HCT116 (cell line): ENCODE data around the gene MOCS2. TPM values are rescaled to one million over a fixed set of nuclear protein-coding genes. Genes with fewer than 3 reads are reported as not detected.

ENCODE experiments used
- ATAC-seq: fragments of 200-7000 bp; cut with Tn5 transposase; 2 replicates; pipeline ENCODE4 v1.9.1; 2020; ENCODE audit warnings: mild to moderate bottlenecking, moderate library complexity
- BruUV-seq: library from RNA; stranded (reverse); fragments of 400-500 nt; replicated peaks from 2 replicates; lab custom pipeline; 2021; lab: Mats Ljungman, UMichigan
- CTCF ChIA-PET: fragments of 300-600 bp; sonication (Branson Sonifier 250); formaldehyde crosslinking; loops from one replicate; lab custom pipeline; 2021; ENCODE audit warnings: antibody characterized with exemption; lab: Charles Lee
- POLR2A ChIA-PET: fragments of 300-600, 350-600 bp; sonication (Branson Sonifier 250); formaldehyde crosslinking; loops from one replicate; lab custom pipeline; 2021; ENCODE audit warnings: antibody characterized with exemption; lab: Charles Lee
- RAD21 ChIA-PET, 2 experiments: fragments of 300-600 bp; sonication (Branson Sonifier 250); formaldehyde crosslinking; loops; one replicate each; lab custom pipeline; 2023; ENCODE audit warnings: low total read pairs in 2 of 2; ENCODE audit not compliant: uncharacterized antibody in 2 of 2, unreplicated experiment in 2 of 2, low non-redundant PET in 1 of 2; lab: Charles Lee
- DNase-seq: peaks from one replicate; pipeline ENCODE4 v3.0.0-alpha.2; 2010; ENCODE audit warnings: low read depth, low spot score
- H2AFZ ChIP-seq: fragments of 200-600 bp; shearing (Covaris generic), sonication (generic); 2 replicates; pipeline ENCODE4 v1.6.1; 2017; ENCODE audit warnings: low read depth, mixed run types, mixed read lengths, antibody characterized with exemption, low read length; ENCODE audit not compliant: poor library complexity, severe bottlenecking
- H3K27ac ChIP-seq: 2 replicates; pipeline ENCODE4 v1.5.1; 2012; ENCODE audit warnings: low read depth, low read length
- H3K27me3 ChIP-seq: fragments of 200-600 bp; sonication (generic); 2 replicates; pipeline ENCODE4 v1.6.1; 2016; ENCODE audit warnings: mixed run types, low read length, mixed read lengths; ENCODE audit not compliant: insufficient read depth
- H3K36me3 ChIP-seq, 2 experiments: fragments of 200-500 bp in 1 of 2; fragments of 200-600 bp in 1 of 2; sonication (Bioruptor generic) in 1 of 2; sonication (generic) in 1 of 2; 2 replicates each; pipeline versions ENCODE4 v1.5.1 to v1.6.1; 2014 to 2016; ENCODE audit warnings: low read length in 2 of 2, inconsistent platforms in 1 of 2, mixed read lengths in 1 of 2, mixed run types in 1 of 2; ENCODE audit not compliant: insufficient read depth in 2 of 2, control insufficient read depth in 1 of 2
- H3K4me1 ChIP-seq, 2 experiments: fragments of 200-600 bp in 1 of 2; sonication (generic) in 1 of 2; 2 replicates each; pipeline versions ENCODE4 v1.5.1 to v1.6.1; 2012 to 2017; ENCODE audit warnings: low read length in 2 of 2, inconsistent platforms in 1 of 2, mild to moderate bottlenecking in 1 of 2, mixed read lengths in 1 of 2, mixed run types in 1 of 2, moderate library complexity in 1 of 2; ENCODE audit not compliant: insufficient read depth in 2 of 2, control insufficient read depth in 1 of 2
- H3K4me2 ChIP-seq: fragments of 200-600 bp; sonication (generic); 2 replicates; pipeline ENCODE4 v1.6.1; 2017; ENCODE audit warnings: mixed run types, low read length, mixed read lengths
- H3K4me3 ChIP-seq, 2 experiments: fragments of 200-600 bp in 1 of 2; sonication (generic) in 1 of 2; replicated peaks in 1 of 2; 2 replicates each; pipeline ENCODE4 v1.5.1; 2011 to 2016; ENCODE audit warnings: low read length in 2 of 2, control low read depth in 1 of 2, low read depth in 1 of 2, mild to moderate bottlenecking in 1 of 2, mixed read lengths in 1 of 2, mixed run types in 1 of 2
- H3K79me2 ChIP-seq: fragments of 200-600 bp; sonication (generic); 2 replicates; pipeline ENCODE4 v1.6.1; 2017; ENCODE audit warnings: mild to moderate bottlenecking, mixed run types, low read length, moderate library complexity, mixed read lengths; ENCODE audit not compliant: insufficient read depth
- H3K9ac ChIP-seq: fragments of 200-600 bp; sonication (generic); 2 replicates; pipeline ENCODE4 v1.6.1; 2016; ENCODE audit warnings: low read length, mixed read lengths
- H3K9me2 ChIP-seq: fragments of 200-600 bp; sonication (generic), shearing (Covaris generic); 2 replicates; pipeline ENCODE4 v1.6.1; 2017; ENCODE audit warnings: mixed run types, mild to moderate bottlenecking, moderate library complexity; ENCODE audit not compliant: insufficient read depth
- H3K9me3 ChIP-seq, 2 experiments: fragments of 200-500 bp in 1 of 2; fragments of 200-600 bp in 1 of 2; sonication (Bioruptor generic) in 1 of 2; sonication (generic) in 1 of 2; 2 replicates each; pipeline ENCODE4 v1.6.1; 2014 to 2017; ENCODE audit warnings: low read length in 2 of 2, mixed read lengths in 2 of 2, inconsistent platforms in 1 of 2, low read depth in 1 of 2, mild to moderate bottlenecking in 1 of 2, mixed run types in 1 of 2, moderate library complexity in 1 of 2; ENCODE audit not compliant: control insufficient read depth in 1 of 2, insufficient read depth in 1 of 2
- H4K20me1 ChIP-seq: fragments of 200-600 bp; sonication (generic), shearing (Covaris generic); 2 replicates; pipeline ENCODE4 v1.6.1; 2017; ENCODE audit warnings: mixed run types, mild to moderate bottlenecking, moderate library complexity; ENCODE audit not compliant: insufficient read depth
- ATF3 ChIP-seq: IDR thresholded peaks from 2 replicates; pipeline ENCODE4 v1.6.1; 2012
- EGR1 ChIP-seq: IDR thresholded peaks from 2 replicates; pipeline ENCODE4 v1.6.1; 2012; ENCODE audit warnings: low read depth
- ELF1 ChIP-seq: IDR thresholded peaks from 2 replicates; pipeline ENCODE4 v1.6.1; 2012; ENCODE audit warnings: low read depth, borderline replicate concordance
- EZH2 ChIP-seq: fragments of 200-600 bp; sonication (generic); IDR thresholded peaks from 2 replicates; pipeline ENCODE4 v1.6.1; 2017; ENCODE audit warnings: antibody characterized with exemption, mixed run types
- EZH2phosphoT487 ChIP-seq: fragments of 200-600 bp; IDR thresholded peaks from 2 replicates; pipeline ENCODE4 v1.6.1; 2018; ENCODE audit warnings: antibody characterized with exemption, borderline replicate concordance
- FOSL1 ChIP-seq: IDR thresholded peaks from 2 replicates; pipeline ENCODE4 v1.6.1; 2012; ENCODE audit warnings: low read depth
- JUND ChIP-seq: IDR thresholded peaks from 2 replicates; pipeline ENCODE4 v1.6.1; 2012
- POLR2A ChIP-seq: IDR thresholded peaks from 2 replicates; pipeline ENCODE4 v1.7.0; 2011; ENCODE audit warnings: borderline replicate concordance; ENCODE audit not compliant: insufficient read depth, insufficient read length; ENCODE audit errors: extremely low read depth
- POLR2AphosphoS5 ChIP-seq: IDR thresholded peaks from 2 replicates; pipeline ENCODE4 v1.6.1; 2011; ENCODE audit warnings: mild to moderate bottlenecking, low read depth, low read length, moderate library complexity
- RAD21 ChIP-seq: IDR thresholded peaks from 2 replicates; pipeline ENCODE4 v1.6.1; 2012; ENCODE audit warnings: low read depth, mild to moderate bottlenecking
- REST ChIP-seq: IDR thresholded peaks from 2 replicates; pipeline ENCODE4 v1.6.1; 2012; ENCODE audit warnings: low read depth
- SIN3A ChIP-seq: IDR thresholded peaks from 2 replicates; pipeline ENCODE4 v1.6.1; 2012; ENCODE audit warnings: low read depth
- SP1 ChIP-seq: IDR thresholded peaks from 2 replicates; pipeline ENCODE4 v1.6.1; 2012; ENCODE audit warnings: low read depth
- YY1 ChIP-seq: IDR thresholded peaks from 2 replicates; pipeline ENCODE4 v1.6.1; 2011; ENCODE audit warnings: low read length, low read depth, moderate library complexity, mild to moderate bottlenecking; ENCODE audit not compliant: insufficient replicate concordance; ENCODE audit errors: extremely low read depth
- ZFX ChIP-seq: fragments of 450-650 bp; IDR thresholded peaks from 2 replicates; pipeline ENCODE4 v1.6.1; 2017
- ZNF274 ChIP-seq: fragments of 200-500 bp; sonication (Bioruptor generic); IDR thresholded peaks from 2 replicates; pipeline ENCODE4 v1.6.1; 2014; ENCODE audit warnings: mild to moderate bottlenecking, low read depth, low read length, inconsistent platforms
- intact Hi-C: fragments of 100-400 bp; cut with micrococcal nuclease; formaldehyde crosslinking; loops from 2 replicates; pipeline ENCODE4 v1.10.0; 2022
- total RNA-seq: library from RNA; stranded (reverse); gene quantifications from one replicate; pipeline ENCODE4 v1.2.1, GENCODE V29; 2021; ENCODE audit not compliant: unreplicated experiment
- TF ChIP-seq, protein P1 (sequence below): IDR thresholded peaks from 2 replicates; pipeline ENCODE4 v1.6.1; 2012
- TF ChIP-seq, protein P2 (sequence below): IDR thresholded peaks from 2 replicates; pipeline ENCODE4 v1.6.1; 2011; ENCODE audit warnings: mild to moderate bottlenecking, low read length, moderate library complexity; ENCODE audit not compliant: insufficient replicate concordance; ENCODE audit errors: extremely low read depth

The MOCS2 gene
- total RNA-seq, 1 experiment from 2014 or later, result 34.0 TPM

DNA sequence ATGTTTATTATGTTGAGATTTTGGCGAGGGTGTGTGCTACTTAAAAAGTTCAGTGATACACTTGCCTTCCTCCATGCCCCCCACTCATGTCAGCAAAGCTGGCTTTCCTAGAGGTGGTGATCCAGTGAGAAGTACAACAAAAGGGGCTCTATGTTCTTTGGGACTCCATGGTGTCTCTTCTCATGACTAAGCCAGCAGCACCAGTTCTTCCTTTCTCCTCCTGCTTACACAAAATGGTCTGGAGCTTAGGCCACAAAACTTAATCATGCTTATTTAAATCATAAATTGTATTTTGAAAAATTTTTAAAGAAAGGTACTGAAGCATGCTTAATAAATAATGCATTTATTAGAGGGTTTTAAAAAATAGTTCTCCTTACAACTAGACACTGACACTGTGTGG is 22.4 kb downstream of the MOCS2 start (continued):
- TF ChIP-seq ATF3, result no peak
- no peak for TF ChIP-seq ZNF274
- no peak for TF ChIP-seq EZH2
- TF ChIP-seq ELF1, result no peak
- TF ChIP-seq POLR2AphosphoS5, result no peak
- no peak for TF ChIP-seq RAD21
- no peak for TF ChIP-seq EZH2phosphoT487

- no TSS peak for BruUV-seq
- Histone ChIP-seq H3K9ac (no peak overlapping the region), H3K27me3 (no peaks in the 10 kb centered on the region), H2AFZ (no peak overlapping the region), H3K27ac (no peak overlapping the region), H3K4me2 (no peak overlapping the region), H3K4me3 (no peak overlapping the region), H3K79me2 (no peaks in the 10 kb centered on the region), H3K4me1 (no peaks in the 10 kb centered on the region), H4K20me1 (no peaks in the 10 kb centered on the region), H3K36me3 (peaks cover 9 to 60% of the 10 kb centered on the region in 2 experiments; a peak in 3 of 4 replicates), H3K9me3 (no peaks in the 10 kb centered on the region), H3K9me2 (no peaks in the 10 kb centered on the region)
- DNase-seq, result no peak
- ChIA-PET CTCF (no interaction called here), POLR2A (no interaction called here), RAD21 (no interaction called here)
- ATAC-seq, result no peak
- intact Hi-C loops, result no loop called here
- TF ChIP-seq YY1 (no peak), SIN3A (no peak), ZFX (no peak), ZNF274 (no peak), SP1 (no peak), ATF3 (no peak), POLR2AphosphoS5 (no peak), POLR2A (no peak), JUND (no peak), REST (no peak), FOSL1 (no peak), EGR1 (no peak), EZH2phosphoT487 (no peak), RAD21 (no peak)
- TF ChIP-seq, protein P1, sequence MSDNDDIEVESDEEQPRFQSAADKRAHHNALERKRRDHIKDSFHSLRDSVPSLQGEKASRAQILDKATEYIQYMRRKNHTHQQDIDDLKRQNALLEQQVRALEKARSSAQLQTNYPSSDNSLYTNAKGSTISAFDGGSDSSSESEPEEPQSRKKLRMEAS, result no peak
- TF ChIP-seq, protein P2, sequence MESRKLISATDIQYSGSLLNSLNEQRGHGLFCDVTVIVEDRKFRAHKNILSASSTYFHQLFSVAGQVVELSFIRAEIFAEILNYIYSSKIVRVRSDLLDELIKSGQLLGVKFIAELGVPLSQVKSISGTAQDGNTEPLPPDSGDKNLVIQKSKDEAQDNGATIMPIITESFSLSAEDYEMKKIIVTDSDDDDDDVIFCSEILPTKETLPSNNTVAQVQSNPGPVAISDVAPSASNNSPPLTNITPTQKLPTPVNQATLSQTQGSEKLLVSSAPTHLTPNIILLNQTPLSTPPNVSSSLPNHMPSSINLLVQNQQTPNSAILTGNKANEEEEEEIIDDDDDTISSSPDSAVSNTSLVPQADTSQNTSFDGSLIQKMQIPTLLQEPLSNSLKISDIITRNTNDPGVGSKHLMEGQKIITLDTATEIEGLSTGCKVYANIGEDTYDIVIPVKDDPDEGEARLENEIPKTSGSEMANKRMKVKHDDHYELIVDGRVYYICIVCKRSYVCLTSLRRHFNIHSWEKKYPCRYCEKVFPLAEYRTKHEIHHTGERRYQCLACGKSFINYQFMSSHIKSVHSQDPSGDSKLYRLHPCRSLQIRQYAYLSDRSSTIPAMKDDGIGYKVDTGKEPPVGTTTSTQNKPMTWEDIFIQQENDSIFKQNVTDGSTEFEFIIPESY, result no peak
Measured at GRCh38 chr5:53084546-53085255, 24.9 kb downstream of the MOCS2 start.
